Measurements from ENCODE around the gene CNOT11. TPM values are rescaled to one million over a fixed set of nuclear protein-coding genes. Genes with fewer than 3 reads are reported as not detected.

Gene CNOT11
- total and polyA plus RNA-seq, 2 of the 13 experiments (the other 11 are each of a cell fraction or from before 2014, with no cell fraction given): 114 to 209 TPM

GRCh38 chr2:101310834-101311695, 58.4 kb downstream of the CNOT11 start:
- BruUV-seq (replicated peaks): no TSS peak
- peak overlapping the region; percentile 82 for H3K4me2 ChIP-seq (ENCODE audit: low read depth, low read length)
- H2AFZ ChIP-seq (ENCODE audit: low read length): peak overlapping the region; percentile 80
- no peaks in the 10 kb centered on the region; a peak in 1 of 5 replicates for H3K27me3 ChIP-seq (ENCODE audit: control insufficient read depth in 1 of 2, insufficient read depth in 2 of 2, low read length in 2 of 2)
- H3K79me2 ChIP-seq (ENCODE audit: insufficient read depth, low read length): peaks cover 25% of the 10 kb centered on the region
- in situ Hi-C loops (cut with HindIII; ENCODE audit: extremely low pct_ligation_motif_present, low pct_unique_long_range_greater_than_20kb): no loop called here
- 0 out of 5 replicates have a peak, but pooled peaks cover 0 to 3% of the 10 kb centered on the region in 2 experiments for H3K36me3 ChIP-seq (replicated peaks in 1 of 2; ENCODE audit: control insufficient read depth in 1 of 2, insufficient read depth in 2 of 2, low read length in 2 of 2)
- peaks cover 10% of the 10 kb centered on the region for H4K20me1 ChIP-seq (ENCODE audit: insufficient read depth, low read length)
- H3K9ac ChIP-seq (ENCODE audit: insufficient read depth, low read depth, low read length): peak overlapping the region; percentile 55
- ChIA-PET CTCF (ENCODE audit: low intra/inter-chr PET ratio, low total read pairs) (no interaction called here), POLR2A (interaction anchor here (1.5 to 4.0 kb wide), 3 partner anchors 19 to 58 kb away, joined by 5 to 37 read pairs (median 7); partner anchors contain the start of gene CNOT11)
- peaks cover 40% of the 10 kb centered on the region for H3K4me1 ChIP-seq (ENCODE audit: insufficient read depth, low read length)
- DNase-seq (ENCODE audit: low spot score) (peak; percentile 62), ATAC-seq (no peak), FAIRE-seq (no peak)
- no peaks in the 10 kb centered on the region for H3K9me3 ChIP-seq (ENCODE audit: low read length)
- H3K4me3 ChIP-seq (replicated peaks in 1 of 3; ENCODE audit: insufficient read depth in 1 of 3, low read depth in 2 of 3, low read length in 3 of 3): peak overlapping the region; percentile 10 to 44 (median 30)
- H3K27ac ChIP-seq (ENCODE audit: extremely low read length, insufficient read depth, low read length): peak overlapping the region; percentile 57
- intact Hi-C loops (cut with micrococcal nuclease; ENCODE audit: unreplicated experiment): no loop called here
- WGBS (ENCODE audit: low lambda C conversion rate): 10% methylated on average over 7 of the region's 7 CpGs
- TF ChIP-seq CREB3 (CRISPR knock-in tag; IDR thresholded peaks at IDR 0.05): no peak
- TF ChIP-seq ASH2L (IDR thresholded peaks at IDR 0.05; ENCODE audit: insufficient read length, low read depth, low read length): peak; percentile 66
- TF ChIP-seq ZNF12 (CRISPR knock-in tag; IDR thresholded peaks at IDR 0.05): peak; percentile 86
- TF ChIP-seq TFDP1 (CRISPR knock-in tag; IDR thresholded peaks at IDR 0.05; ENCODE audit: borderline replicate concordance): no peak
- TF ChIP-seq ZNF800 (CRISPR knock-in tag; IDR thresholded peaks at IDR 0.05): no peak
- TF ChIP-seq ZNF335 (CRISPR knock-in tag; IDR thresholded peaks at IDR 0.05): 0 out of 2 replicates have a peak, but pooled peaks have one; percentile 55
- TF ChIP-seq ZFP90 (CRISPR knock-in tag; IDR thresholded peaks at IDR 0.05; ENCODE audit: borderline replicate concordance): 0 out of 2 replicates have a peak, but pooled peaks have one; percentile 59
- no peak for TF ChIP-seq ZFP36L1 (CRISPR knock-in tag; IDR thresholded peaks at IDR 0.05)
- peak; percentile 59; the same call in 1 of the 2 replicates for TF ChIP-seq PATZ1 (CRISPR knock-in tag; IDR thresholded peaks at IDR 0.05)
- peak; percentile 96 for TF ChIP-seq PPARG (CRISPR knock-in tag; conservative IDR thresholded peaks at IDR 0.05)
- no peak for TF ChIP-seq ZNF574 (CRISPR knock-in tag; IDR thresholded peaks at IDR 0.05)
- TF ChIP-seq PRMT3 (CRISPR knock-in tag; IDR thresholded peaks at IDR 0.05; ENCODE audit: borderline replicate concordance, low read depth): no peak
- TF ChIP-seq REL (CRISPR knock-in tag; conservative IDR thresholded peaks at IDR 0.05): no peak

Data from HepG2 (cell line).